Pancreas (tissue), 10 donors: Measurements from ENCODE around the gene KCNQ4. TPM values are rescaled to one million over a fixed set of nuclear protein-coding genes. Genes with fewer than 3 reads are reported as not detected.

Source experiments
- ATAC-seq, 4 donors: fragments of 200-7000 bp; cut with Tn5 transposase; one replicate each; pipeline versions ENCODE4 v1.8.0 to v1.9.1; 2020; ENCODE audit warnings: mild to moderate bottlenecking in 4 of 4, moderate library complexity in 4 of 4
- DNase-seq, 6 donors: peaks; one replicate each; pipeline ENCODE4 v3.0.0-alpha.2; 2020
- FAIRE-seq: peaks from 2 replicates; lab custom pipeline; 2012; peaks lifted over from hg19 to GRCh38; lab: Jason Lieb, UNC
- H3K27ac ChIP-seq, 4 donors: fragments of 200-600 bp; sonication (generic); 1 replicate in 3 of 4; 2 replicates in 1 of 4; pipeline versions ENCODE4 v1.5.0 to v1.8.0; 2020
- H3K27me3 ChIP-seq, 4 donors: fragments of 200-600 bp; one replicate each; pipeline ENCODE4 v1.8.0; 2021
- H3K36me3 ChIP-seq, 3 donors: fragments of 200-600 bp; sonication (generic) in 1 of 3; one replicate each; pipeline versions ENCODE4 v1.5.0 to v1.8.0; 2020 to 2021
- H3K4me1 ChIP-seq, 3 donors: fragments of 200-600 bp; one replicate each; pipeline ENCODE4 v1.8.0; 2021
- H3K4me3 ChIP-seq, 4 donors: fragments of 200-600 bp; sonication (generic) in 2 of 4; one replicate each; pipeline versions ENCODE4 v1.5.0 to v1.8.0; 2020 to 2021
- H3K9me3 ChIP-seq, 4 donors: fragments of 200-600 bp; one replicate each; pipeline ENCODE4 v1.8.0; 2021
- WGBS, 2 donors: extraction: QIAGEN DNeasy Blood & Tissue Kit; methylation state at CpG; one replicate each; pipeline ENCODE4 v1.1.7; 2013; 5-methylcytosine and 5-hydroxymethylcytosine counted together
- intact Hi-C, 3 donors: fragments of 100-400 bp; cut with DNase I; formaldehyde crosslinking; loops; one replicate each; pipeline versions ENCODE4 v1.11.1 to v1.14.2; 2022
- polyA plus RNA-seq, 2 donors: library from polyadenylated mRNA; stranded (reverse); fragments of 200-250 nt; gene quantifications; one replicate each; pipeline ENCODE4 v1.2.3, GENCODE V29; 2013
- total RNA-seq, 6 donors: library from RNA; stranded (reverse); fragmentation: NEBNext Ultra II Directional in 4 of 6; extraction: Animal tissue kit (Norgen Biotek cat#: 25700) in 4 of 6; gene quantifications; one replicate each; pipeline versions ENCODE4 v1.2.1 to v1.2.4, GENCODE V29; 2021 to 2023
- TF ChIP-seq, protein P1 (sequence below), 4 donors: fragments of 200-600 bp; sonication (generic) in 3 of 4; IDR thresholded peaks; one replicate each; pipeline versions ENCODE4 v1.5.0 to v1.8.0; 2021; ENCODE audit warnings: antibody characterized with exemption in 4 of 4
- donor health status: healthy with polysubstance abuse.
- donor health status: DM: no; HTN: no; CAD: no; lungs with moderate emphysema.
- donor health status: DM: no; HTN: no; CAD: no.
- donor health status: control.
- donor health status: control.
- donor health status: Bipolar disorder and iron deficiency.
- donor health status: DM: yes; HTN: yes; CAD: no.
- donor health status: DM: no; HTN: no; CAD: no.
- donor health status: DM: no; HTN: no; CAD: no.
- donor health status: DM: yes; HTN: yes; CAD: no.

KCNQ4 gene
- total and polyA plus RNA-seq, 8 donors: 0.35 to 6.5 (median 1.3) TPM

- peaks cover 0 to 5% (median 0%) of the 10 kb centered on the region in 3 donors for H3K4me1 ChIP-seq
- H3K27me3 ChIP-seq: no peaks in the 10 kb centered on the region
- H3K36me3 ChIP-seq: peaks cover 0 to 16% (median 3%) of the 10 kb centered on the region in 3 donors
- no peak for DNase-seq
- TF ChIP-seq, protein P1, sequence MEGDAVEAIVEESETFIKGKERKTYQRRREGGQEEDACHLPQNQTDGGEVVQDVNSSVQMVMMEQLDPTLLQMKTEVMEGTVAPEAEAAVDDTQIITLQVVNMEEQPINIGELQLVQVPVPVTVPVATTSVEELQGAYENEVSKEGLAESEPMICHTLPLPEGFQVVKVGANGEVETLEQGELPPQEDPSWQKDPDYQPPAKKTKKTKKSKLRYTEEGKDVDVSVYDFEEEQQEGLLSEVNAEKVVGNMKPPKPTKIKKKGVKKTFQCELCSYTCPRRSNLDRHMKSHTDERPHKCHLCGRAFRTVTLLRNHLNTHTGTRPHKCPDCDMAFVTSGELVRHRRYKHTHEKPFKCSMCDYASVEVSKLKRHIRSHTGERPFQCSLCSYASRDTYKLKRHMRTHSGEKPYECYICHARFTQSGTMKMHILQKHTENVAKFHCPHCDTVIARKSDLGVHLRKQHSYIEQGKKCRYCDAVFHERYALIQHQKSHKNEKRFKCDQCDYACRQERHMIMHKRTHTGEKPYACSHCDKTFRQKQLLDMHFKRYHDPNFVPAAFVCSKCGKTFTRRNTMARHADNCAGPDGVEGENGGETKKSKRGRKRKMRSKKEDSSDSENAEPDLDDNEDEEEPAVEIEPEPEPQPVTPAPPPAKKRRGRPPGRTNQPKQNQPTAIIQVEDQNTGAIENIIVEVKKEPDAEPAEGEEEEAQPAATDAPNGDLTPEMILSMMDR (IDR thresholded peaks at IDR 0.05): no peak
- intact Hi-C loops: no loop called here
- FAIRE-seq: no peak
- H3K4me3 ChIP-seq: no peak overlapping the region
- no peaks in the 10 kb centered on the region for H3K9me3 ChIP-seq
- ATAC-seq: no peak
- 83 to 88% methylated on average over 3 of the region's 3 CpGs for WGBS, 2 donors
- H3K27ac ChIP-seq: no peak overlapping the region
Observed at GRCh38 chr1:40739455-40740008, 44.1 kb upstream of the KCNQ4 start.

DNA sequence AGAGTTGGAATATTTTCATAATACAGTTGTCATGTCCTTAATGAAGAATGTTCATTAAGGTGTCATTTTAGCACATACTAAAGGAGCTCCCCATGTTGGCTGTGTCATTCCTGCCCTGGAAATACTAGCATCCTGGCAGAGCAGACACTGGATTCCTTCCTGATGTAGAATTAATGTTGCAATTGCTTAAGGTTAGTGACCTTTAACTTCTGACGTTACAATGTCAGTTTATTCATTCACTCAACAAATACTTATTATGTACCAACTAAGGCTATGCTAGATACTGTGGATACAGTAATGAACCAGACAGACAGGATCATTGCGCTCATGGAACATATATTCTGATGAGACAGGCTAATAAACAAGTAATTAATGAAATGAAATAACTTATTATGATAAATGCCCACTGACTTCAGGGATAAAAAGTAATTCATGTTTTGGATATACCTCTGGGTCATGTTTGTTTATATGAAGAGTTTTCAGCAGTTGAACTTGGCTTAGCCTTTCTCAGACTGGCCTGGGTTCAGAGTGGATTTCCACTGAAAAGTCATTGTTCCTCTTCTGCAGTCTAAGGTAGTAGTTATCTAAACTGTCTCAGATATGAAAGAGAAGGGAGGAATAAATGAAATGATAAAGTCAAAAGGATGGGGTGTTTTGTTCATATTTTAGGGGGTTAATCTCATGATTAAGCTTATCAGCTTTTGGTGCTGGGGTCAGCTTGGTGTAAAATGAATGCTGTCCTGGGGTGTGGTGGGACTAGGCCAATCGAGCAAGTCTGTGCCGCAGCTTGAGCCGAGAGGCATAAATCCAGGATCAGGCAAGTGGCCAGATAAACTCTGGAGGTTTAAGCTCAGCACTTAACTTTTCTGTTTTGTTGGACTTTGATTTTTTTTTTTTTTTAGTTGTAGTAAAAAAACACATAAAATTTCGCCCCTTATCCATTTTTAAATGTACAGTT, 43.3 kb upstream of the KCNQ4 start:
- Histone ChIP-seq H3K9me3 (no peaks in the 10 kb centered on the region), H3K36me3 (peaks cover 0 to 16% (median 3%) of the 10 kb centered on the region in 3 donors), H3K4me3 (no peak overlapping the region), H3K4me1 (peaks cover 0 to 5% (median 0%) of the 10 kb centered on the region in 3 donors), H3K27me3 (no peaks in the 10 kb centered on the region), H3K27ac (no peak overlapping the region)
- FAIRE-seq (no peak), DNase-seq (no peak), ATAC-seq (no peak)
- WGBS, 2 donors: 42 to 64% methylated on average over 6 of the region's 6 CpGs
- TF ChIP-seq, protein P1 (IDR thresholded peaks at IDR 0.05): no peak
- intact Hi-C loops: no loop called here

DNA sequence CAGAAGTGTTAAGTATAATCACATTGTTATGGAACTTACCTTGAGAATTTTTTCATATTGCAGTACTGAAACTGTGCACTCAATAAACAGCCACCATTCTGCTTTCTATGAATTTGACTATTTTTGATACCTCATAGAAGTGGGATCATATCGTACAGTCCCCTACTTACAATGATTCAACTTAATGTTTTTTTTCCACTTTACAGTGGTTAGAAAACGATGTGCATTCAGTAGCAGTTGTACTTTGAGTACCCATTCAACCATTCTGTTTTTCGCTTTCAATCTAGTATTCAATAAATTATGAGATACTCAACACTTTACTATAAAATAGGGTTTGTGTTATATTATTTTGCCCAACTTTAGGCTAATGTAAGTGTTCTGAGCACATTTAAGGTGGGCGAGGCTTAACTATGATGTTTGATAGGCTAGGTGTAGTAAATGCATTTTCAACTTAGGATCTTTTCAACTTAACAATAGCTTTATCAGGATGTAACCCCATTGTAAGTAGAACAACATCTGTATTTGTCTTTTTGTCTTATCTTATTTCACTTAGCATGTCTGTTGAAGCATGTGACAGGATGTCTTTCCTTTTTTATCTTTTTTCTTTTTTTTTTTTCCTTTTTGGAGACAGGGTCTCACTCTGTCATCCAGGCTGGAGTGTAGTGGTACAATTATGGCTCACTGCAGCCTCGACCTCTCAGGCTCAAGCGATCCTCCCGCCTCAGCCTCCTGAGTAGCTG, 42.4 kb upstream of the KCNQ4 start:
- intact Hi-C loops: no loop called here
- no peak for ATAC-seq
- H3K36me3 ChIP-seq: peaks cover 0 to 16% (median 3%) of the 10 kb centered on the region in 3 donors
- no peaks in the 10 kb centered on the region for H3K27me3 ChIP-seq
- H3K9me3 ChIP-seq: no peaks in the 10 kb centered on the region
- FAIRE-seq: no peak
- 94 to 95% methylated on average over 7 of the region's 7 CpGs for WGBS, 2 donors
- H3K4me3 ChIP-seq: no peak overlapping the region
- DNase-seq: no peak
- H3K4me1 ChIP-seq: peaks cover 0 to 5% (median 0%) of the 10 kb centered on the region in 3 donors
- TF ChIP-seq, protein P1 (IDR thresholded peaks at IDR 0.05): no peak
- H3K27ac ChIP-seq: no peak overlapping the region

GRCh38 chr1:40742363-40743061, 41.1 kb upstream of the KCNQ4 start:
- no peaks in the 10 kb centered on the region for H3K9me3 ChIP-seq
- intact Hi-C loops: no loop called here
- no peak for DNase-seq
- H3K4me3 ChIP-seq: no peak overlapping the region
- no peaks in the 10 kb centered on the region for H3K27me3 ChIP-seq
- no peak overlapping the region for H3K27ac ChIP-seq
- TF ChIP-seq, protein P1 (IDR thresholded peaks at IDR 0.05): no peak
- ATAC-seq: no peak
- FAIRE-seq: no peak
- 89 to 93% methylated on average over 3 of the region's 3 CpGs for WGBS, 2 donors
- H3K36me3 ChIP-seq: peaks cover 0 to 18% (median 3%) of the 10 kb centered on the region in 3 donors
- H3K4me1 ChIP-seq: peaks cover 0 to 5% (median 0%) of the 10 kb centered on the region in 3 donors
